Measurements from ENCODE around the gene NET1.

Gene NET1

DNA sequence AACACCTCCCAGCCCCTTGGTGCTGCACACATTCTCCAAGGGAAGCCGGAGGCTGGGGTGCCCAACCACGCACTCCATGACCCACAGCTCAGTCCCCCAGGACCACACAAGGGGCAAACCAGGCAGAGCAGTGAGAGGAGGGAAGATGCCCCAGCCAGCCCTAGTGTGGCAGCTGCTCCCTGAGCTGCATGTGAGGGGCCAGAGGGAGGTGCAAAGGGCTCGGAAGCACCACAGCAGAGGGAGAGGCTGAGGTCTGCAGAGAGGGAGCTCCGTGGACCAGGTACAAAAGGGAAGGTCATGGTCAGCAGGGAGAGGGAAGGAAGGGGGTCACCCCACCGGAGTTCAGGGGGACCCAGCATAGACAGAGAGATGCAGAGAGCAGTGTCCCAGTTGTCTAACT lies 88.6 kb downstream of the NET1 start:
- TF ChIP-seq, protein P1, sequence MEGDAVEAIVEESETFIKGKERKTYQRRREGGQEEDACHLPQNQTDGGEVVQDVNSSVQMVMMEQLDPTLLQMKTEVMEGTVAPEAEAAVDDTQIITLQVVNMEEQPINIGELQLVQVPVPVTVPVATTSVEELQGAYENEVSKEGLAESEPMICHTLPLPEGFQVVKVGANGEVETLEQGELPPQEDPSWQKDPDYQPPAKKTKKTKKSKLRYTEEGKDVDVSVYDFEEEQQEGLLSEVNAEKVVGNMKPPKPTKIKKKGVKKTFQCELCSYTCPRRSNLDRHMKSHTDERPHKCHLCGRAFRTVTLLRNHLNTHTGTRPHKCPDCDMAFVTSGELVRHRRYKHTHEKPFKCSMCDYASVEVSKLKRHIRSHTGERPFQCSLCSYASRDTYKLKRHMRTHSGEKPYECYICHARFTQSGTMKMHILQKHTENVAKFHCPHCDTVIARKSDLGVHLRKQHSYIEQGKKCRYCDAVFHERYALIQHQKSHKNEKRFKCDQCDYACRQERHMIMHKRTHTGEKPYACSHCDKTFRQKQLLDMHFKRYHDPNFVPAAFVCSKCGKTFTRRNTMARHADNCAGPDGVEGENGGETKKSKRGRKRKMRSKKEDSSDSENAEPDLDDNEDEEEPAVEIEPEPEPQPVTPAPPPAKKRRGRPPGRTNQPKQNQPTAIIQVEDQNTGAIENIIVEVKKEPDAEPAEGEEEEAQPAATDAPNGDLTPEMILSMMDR (IDR thresholded peaks at IDR 0.05; ENCODE audit: low read depth, low read length): no peak
- no peak overlapping the region for H3K4me3 ChIP-seq (ENCODE audit: low read depth, low read length)

DNA sequence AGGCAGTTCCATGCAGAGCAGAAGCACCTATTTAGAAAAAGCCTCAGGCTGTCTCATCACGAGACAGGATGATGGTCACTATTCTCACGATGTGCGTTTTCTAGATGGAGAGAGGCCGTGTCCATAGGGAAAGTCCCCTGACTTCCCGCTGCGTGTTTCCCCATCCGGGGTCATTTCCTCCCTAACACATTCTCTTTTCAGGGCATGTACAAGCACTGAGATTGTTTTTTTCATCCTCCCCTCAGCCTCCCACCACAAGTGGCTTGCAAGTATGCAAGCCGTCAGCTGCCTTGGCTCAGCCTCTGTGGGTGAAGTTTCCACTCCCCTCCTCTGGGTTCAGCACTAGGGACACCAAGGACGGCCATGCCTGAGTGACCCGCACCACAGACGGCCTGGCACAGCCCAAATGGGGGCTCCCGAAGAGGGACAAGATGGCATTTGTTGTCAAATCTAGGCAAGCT lies 89.7 kb downstream of the NET1 start:
- no peak overlapping the region for H3K4me3 ChIP-seq (ENCODE audit: low read depth, low read length)
- TF ChIP-seq, protein P1 (IDR thresholded peaks at IDR 0.05; ENCODE audit: low read depth, low read length): no peak

DNA sequence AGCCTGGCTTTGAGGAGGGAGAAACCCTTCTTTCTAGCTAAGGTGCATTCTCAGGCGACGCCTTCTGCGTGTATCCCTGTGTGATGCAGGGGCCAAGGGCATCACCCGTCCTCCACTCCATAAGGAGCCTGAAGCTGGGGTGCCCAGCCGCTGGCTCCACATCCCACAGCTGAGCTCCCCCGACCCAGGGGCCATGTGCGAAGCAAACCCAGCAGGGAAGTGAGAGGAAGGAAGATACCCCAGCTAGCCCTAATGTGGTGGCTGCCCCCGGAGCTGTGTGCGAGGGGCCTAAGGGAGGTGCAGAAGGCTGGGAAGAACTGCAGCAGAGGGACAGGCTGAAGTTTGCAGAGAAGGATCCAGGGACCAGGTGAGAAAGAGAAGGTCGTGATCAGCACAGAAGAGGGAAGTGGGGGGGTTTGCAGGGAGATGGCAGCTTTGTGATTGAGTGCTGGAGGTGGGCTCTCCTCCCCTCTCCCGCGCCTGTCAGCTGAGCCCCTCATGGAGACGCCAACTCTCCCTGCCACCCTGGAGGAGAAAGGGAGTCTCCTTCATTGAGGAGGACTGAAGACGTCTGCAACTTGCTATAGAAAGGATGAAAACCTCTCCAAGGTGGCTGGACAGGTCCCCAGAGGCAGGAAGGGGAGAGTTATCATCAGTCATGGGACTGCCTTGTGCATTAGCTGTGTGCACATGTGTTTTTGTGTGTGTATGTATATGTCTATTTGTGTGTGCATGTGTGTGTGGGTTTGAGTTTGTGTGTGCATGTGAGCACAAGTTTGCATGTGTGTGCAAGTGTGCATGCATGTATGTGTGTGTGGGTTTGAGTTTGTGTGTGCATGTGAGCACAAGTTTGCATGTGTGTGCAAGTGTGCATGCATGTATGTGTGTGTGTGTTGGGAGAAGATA lies 90.5 kb downstream of the NET1 start:
- H3K4me3 ChIP-seq (ENCODE audit: low read depth, low read length): no peak overlapping the region
- TF ChIP-seq, protein P1 (IDR thresholded peaks at IDR 0.05; ENCODE audit: low read depth, low read length): no peak

DNA sequence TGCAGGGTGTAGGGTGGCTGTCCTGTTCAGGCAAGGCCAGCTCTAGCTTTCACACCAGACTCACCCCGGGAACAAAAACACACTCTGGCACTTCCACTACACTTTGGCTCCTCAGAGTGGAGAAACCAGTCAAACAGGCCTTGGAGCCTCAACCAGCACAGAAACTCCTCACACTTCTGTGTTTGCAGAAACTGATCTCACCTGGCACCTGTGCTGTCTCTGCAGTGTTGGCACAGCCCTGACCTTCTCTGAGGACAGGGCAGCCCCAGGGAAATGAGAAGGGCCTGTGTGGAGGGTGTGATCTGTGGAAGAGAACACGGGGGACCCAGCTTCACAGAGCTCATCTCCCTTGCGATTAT lies 91.1 kb downstream of the NET1 start:
- TF ChIP-seq, protein P1 (IDR thresholded peaks at IDR 0.05; ENCODE audit: low read depth, low read length): no peak
- H3K4me3 ChIP-seq (ENCODE audit: low read depth, low read length): no peak overlapping the region

DNA sequence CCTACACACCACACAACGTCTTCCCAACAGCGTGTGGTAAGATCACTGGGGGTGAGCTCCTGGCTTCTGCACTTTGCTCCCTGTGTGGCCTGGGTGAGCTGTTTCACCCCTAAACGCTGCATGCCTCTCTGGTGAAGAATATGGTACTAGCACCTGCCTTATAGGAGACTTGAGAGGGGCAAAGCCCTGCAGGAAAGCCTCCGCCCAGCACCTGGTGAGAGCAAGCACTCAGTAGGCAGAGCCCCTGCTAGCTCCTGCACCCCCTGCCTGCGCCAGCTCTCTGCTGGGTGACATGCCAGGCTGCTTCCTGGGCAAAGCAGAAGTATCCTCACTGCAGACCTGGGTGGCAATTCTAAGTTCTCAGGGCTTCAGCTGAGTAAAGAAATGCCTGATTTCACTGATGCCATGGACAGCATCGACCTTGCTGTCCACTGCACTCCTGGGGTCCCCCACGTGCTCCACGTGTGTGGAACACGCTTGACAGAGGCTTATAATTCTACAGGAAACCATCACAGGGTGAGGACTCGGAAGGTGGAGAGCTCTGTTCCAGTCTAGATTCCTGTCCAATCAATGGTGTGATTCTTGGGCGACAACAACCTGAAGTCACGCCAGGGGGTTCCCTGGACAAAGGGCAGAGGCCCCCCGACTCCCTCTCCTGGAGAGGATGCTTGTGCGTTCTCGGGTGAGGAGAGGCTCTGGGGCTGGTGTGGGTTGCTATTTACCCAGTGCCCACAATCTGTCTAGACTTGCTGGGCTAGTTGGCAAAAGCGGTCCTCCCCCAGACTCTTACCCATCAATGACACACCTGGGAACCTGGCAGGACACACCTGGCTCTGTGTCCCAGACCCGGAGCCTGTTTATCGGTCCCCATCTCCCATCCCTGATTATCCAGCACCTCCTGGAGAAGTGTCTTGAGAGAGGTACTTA lies 92.1 kb downstream of the NET1 start:
- TF ChIP-seq, protein P1 (IDR thresholded peaks at IDR 0.05; ENCODE audit: low read depth, low read length): no peak
- no peak overlapping the region for H3K4me3 ChIP-seq (ENCODE audit: low read depth, low read length)

DNA sequence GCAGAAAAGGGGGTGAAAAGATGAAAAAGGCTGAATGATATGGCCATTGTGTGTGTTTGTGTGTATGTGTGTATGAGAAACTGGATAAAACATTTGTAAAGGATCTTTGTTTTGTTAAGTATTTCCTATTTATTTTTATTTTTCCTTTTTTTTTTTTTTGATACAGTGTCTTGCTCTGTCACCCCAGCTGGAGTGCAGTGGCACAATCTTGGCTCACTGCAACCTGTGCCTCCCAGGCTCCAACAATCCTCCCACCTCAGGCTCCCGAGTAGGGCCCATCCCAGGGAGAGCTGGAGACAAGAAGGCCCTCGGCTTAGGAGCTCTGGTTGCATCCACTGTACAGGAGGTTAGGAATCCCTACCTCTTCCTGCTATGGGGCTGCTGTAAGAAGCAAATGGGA lies 93.9 kb downstream of the NET1 start:
- TF ChIP-seq, protein P1 (IDR thresholded peaks at IDR 0.05; ENCODE audit: low read depth, low read length): no peak
- H3K4me3 ChIP-seq (ENCODE audit: low read depth, low read length): no peak overlapping the region
